SK-N-SH treated with all-trans-retinoic acid at 6 μM for 48 hours (cell line): ENCODE measurements around the gene BICC1.
"Not testable (repeated sequence)": the region's sequence is repeated elsewhere in the genome, so short reads cannot be mapped to it uniquely, and the experiment has no call there.

Source experiments
- ARNTL ChIP-seq: fragments of 450-650 bp; formaldehyde crosslinking; IDR thresholded peaks from 2 replicates; pipeline ENCODE4 v1.5.0; 2020; ENCODE audit warnings: low read depth, mild to moderate bottlenecking, moderate library complexity, borderline replicate concordance
- BACH2 ChIP-seq: fragments of 250-450 bp; sonication (Bioruptor Pico); IDR thresholded peaks from 2 replicates; pipeline ENCODE4 v1.9.0; 2021; ENCODE audit warnings: mild to moderate bottlenecking, borderline replicate concordance
- CSDC2 ChIP-seq: fragments of 250-450 bp; sonication (Bioruptor Pico); IDR thresholded peaks from 2 replicates; pipeline ENCODE4 v1.5.0; 2020; ENCODE audit warnings: mild to moderate bottlenecking, moderate library complexity
- CSRNP3 ChIP-seq: fragments of 250-450 bp; sonication (Bioruptor Pico); IDR thresholded peaks from 2 replicates; pipeline ENCODE4 v1.5.1; 2021; ENCODE audit warnings: mild to moderate bottlenecking, moderate library complexity
- GLIS3 ChIP-seq: fragments of 250-450 bp; sonication (Bioruptor Pico); IDR thresholded peaks from 2 replicates; pipeline ENCODE4 v1.5.0; 2020; ENCODE audit warnings: mild to moderate bottlenecking, moderate library complexity
- ISL1 ChIP-seq: fragments of 250-450 bp; sonication (Bioruptor Pico); IDR thresholded peaks from 2 replicates; pipeline ENCODE4 v2.1.2; 2022; ENCODE audit warnings: mild to moderate bottlenecking, moderate library complexity
- PATZ1 ChIP-seq: fragments of 250-450 bp; sonication (Bioruptor Pico); IDR thresholded peaks from 2 replicates; pipeline ENCODE4 v1.8.0; 2020; ENCODE audit warnings: mild to moderate bottlenecking, moderate library complexity, borderline replicate concordance
- RARB ChIP-seq: fragments of 250-450 bp; sonication (Bioruptor Pico); IDR thresholded peaks from 2 replicates; pipeline ENCODE4 v1.8.0; 2021; ENCODE audit warnings: mild to moderate bottlenecking, moderate library complexity
- SNAI2 ChIP-seq: fragments of 250-450 bp; sonication (Bioruptor Pico); IDR thresholded peaks from 2 replicates; pipeline ENCODE4 v1.5.0; 2020; ENCODE audit warnings: mild to moderate bottlenecking, moderate library complexity
- TOX ChIP-seq: fragments of 250-450 bp; sonication (Bioruptor Pico); IDR thresholded peaks from 2 replicates; pipeline ENCODE4 v1.8.0; 2021; ENCODE audit warnings: mild to moderate bottlenecking, moderate library complexity, borderline replicate concordance
- ZFP30 ChIP-seq: fragments of 450-650 bp; formaldehyde crosslinking; IDR thresholded peaks from 2 replicates; pipeline ENCODE4 v1.5.0; 2022; ENCODE audit warnings: mild to moderate bottlenecking, moderate library complexity

DNA sequence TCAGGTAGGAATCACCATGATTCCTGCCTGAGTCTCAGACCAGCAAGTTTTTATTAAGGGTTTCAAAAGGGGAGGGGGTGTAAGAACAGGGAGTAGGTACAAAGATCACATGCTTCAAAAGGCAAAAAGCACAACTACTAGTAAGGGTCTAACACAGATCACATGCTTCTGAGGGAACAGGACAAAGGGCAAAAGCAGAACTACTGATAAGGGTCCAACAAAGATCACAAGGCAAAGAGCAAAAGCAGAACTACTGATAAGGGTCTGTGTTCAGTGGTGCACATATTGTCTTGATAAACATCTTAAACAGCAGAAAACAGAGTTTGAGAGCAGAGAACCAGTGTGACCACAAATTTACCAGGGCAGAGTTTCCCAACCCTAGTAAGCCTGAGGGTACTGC, 84.5 kb downstream of the BICC1 start:
- not testable (repeated sequence) for TF ChIP-seq ZFP30; BACH2 (CRISPR knock-in tag); CSDC2 (CRISPR knock-in tag); PATZ1; ISL1 (CRISPR knock-in tag); TOX (CRISPR knock-in tag); SNAI2 (CRISPR knock-in tag); ARNTL; RARB (CRISPR knock-in tag); CSRNP3 (CRISPR knock-in tag); GLIS3
